Muscle of arm (tissue), 14 donors: ENCODE data around the gene ARGLU1. TPM values are rescaled to one million over a fixed set of nuclear protein-coding genes. Genes with fewer than 3 reads are reported as not detected.
A peak's percentile ranks its signal among the peaks of the same experiment; 100 is the strongest.
"Not testable (repeated sequence)": the region's sequence is repeated elsewhere in the genome, so short reads cannot be mapped to it uniquely, and the experiment has no call there.

Experiments used
- DNase-seq: peaks from one replicate; pipeline ENCODE4 v3.0.0-alpha.2; 2013
- long read RNA-seq, 11 donors: transcript quantifications; one replicate each; lab custom pipeline, GENCODE V29; 2026
- polyA plus RNA-seq, 12 donors: library from polyadenylated mRNA; unstranded; fragments of 120-200 nt; gene quantifications; one replicate each; pipeline ENCODE4 v1.2.1, GENCODE V29; 2013; ENCODE audit not compliant: insufficient read length in 12 of 12

Gene ARGLU1
- polyA plus RNA-seq = 100 to 1,000 TPM in 11 of 12 donors, 10 to 100 TPM in 1; 89.7 to 337 (median 127) TPM
- long read RNA-seq, donor 1, full-length matches to known transcripts = 15 of 750 reads
- long read RNA-seq, donor 1, partial matches to known transcripts = 735 of 750 reads
- long read RNA-seq, donor 1, other reads (novel, unspliced or antisense) = 0 of 750 reads
- long read RNA-seq, donor 2, full-length matches to known transcripts = 32 of 80 reads
- long read RNA-seq, donor 2, partial matches to known transcripts = 48 of 80 reads
- long read RNA-seq, donor 2, other reads (novel, unspliced or antisense) = 0 of 80 reads
- long read RNA-seq, donor 3, full-length matches to known transcripts = 11 of 66 reads
- long read RNA-seq, donor 3, partial matches to known transcripts = 55 of 66 reads
- long read RNA-seq, donor 3, other reads (novel, unspliced or antisense) = 0 of 66 reads
- long read RNA-seq, donor 4, full-length matches to known transcripts = 11 of 45 reads
- long read RNA-seq, donor 4, partial matches to known transcripts = 34 of 45 reads
- long read RNA-seq, donor 4, other reads (novel, unspliced or antisense) = 0 of 45 reads
- long read RNA-seq, donor 5, full-length matches to known transcripts = 48 of 210 reads
- long read RNA-seq, donor 5, partial matches to known transcripts = 162 of 210 reads
- long read RNA-seq, donor 5, other reads (novel, unspliced or antisense) = 0 of 210 reads
- long read RNA-seq, donor 6, full-length matches to known transcripts = 8 of 101 reads
- long read RNA-seq, donor 6, partial matches to known transcripts = 93 of 101 reads
- long read RNA-seq, donor 6, other reads (novel, unspliced or antisense) = 0 of 101 reads
- long read RNA-seq, donor 7, full-length matches to known transcripts = 17 of 121 reads
- long read RNA-seq, donor 7, partial matches to known transcripts = 104 of 121 reads
- long read RNA-seq, donor 7, other reads (novel, unspliced or antisense) = 0 of 121 reads
- long read RNA-seq, donor 8, full-length matches to known transcripts = 53 of 180 reads
- long read RNA-seq, donor 8, partial matches to known transcripts = 127 of 180 reads
- long read RNA-seq, donor 8, other reads (novel, unspliced or antisense) = 0 of 180 reads
- long read RNA-seq, donor 9, full-length matches to known transcripts = 12 of 68 reads
- long read RNA-seq, donor 9, partial matches to known transcripts = 56 of 68 reads
- long read RNA-seq, donor 9, other reads (novel, unspliced or antisense) = 0 of 68 reads
- long read RNA-seq, donor 10, full-length matches to known transcripts = 27 of 151 reads
- long read RNA-seq, donor 10, partial matches to known transcripts = 124 of 151 reads
- long read RNA-seq, donor 10, other reads (novel, unspliced or antisense) = 0 of 151 reads
- long read RNA-seq, donor 11, full-length matches to known transcripts = 28 of 116 reads
- long read RNA-seq, donor 11, partial matches to known transcripts = 88 of 116 reads
- long read RNA-seq, donor 11, other reads (novel, unspliced or antisense) = 0 of 116 reads

- DNase-seq = peak; percentile 97
These were observed at the start of gene ARGLU1 for GRCh38 chr13:106567474-106568298. TSS of gene ARGLU1 (minus strand) at chr13:106568137. CDS start at chr13:106567919, 218 bp downstream.

- no peak for DNase-seq
These were observed 49.6 kb upstream of the ARGLU1 start for GRCh38 chr13:106617561-106617960.

GRCh38 chr13:106616729-106617128, 48.8 kb upstream of the ARGLU1 start:
- no peak for DNase-seq

GRCh38 chr13:106614874-106615273, 46.9 kb upstream of the ARGLU1 start:
- no peak for DNase-seq

GRCh38 chr13:106612688-106613087, 44.8 kb upstream of the ARGLU1 start:
- DNase-seq = no peak

- DNase-seq = no peak
These were observed 42.5 kb upstream of the ARGLU1 start for GRCh38 chr13:106610486-106610885.

GRCh38 chr13:106609116-106609515, 41.2 kb upstream of the ARGLU1 start:
- no peak for DNase-seq

GRCh38 chr13:106603546-106603945, 35.6 kb upstream of the ARGLU1 start:
- no peak for DNase-seq

GRCh38 chr13:106602178-106602577, 34.2 kb upstream of the ARGLU1 start:
- DNase-seq = no peak

- no peak for DNase-seq
These were observed 33.6 kb upstream of the ARGLU1 start for GRCh38 chr13:106601489-106601888.

- DNase-seq = not testable (repeated sequence)
These were observed 32.8 kb upstream of the ARGLU1 start for GRCh38 chr13:106600798-106601135.

GRCh38 chr13:106599875-106600797, 32.2 kb upstream of the ARGLU1 start:
- peak; percentile 81 for DNase-seq

- DNase-seq = no peak
These were observed 29.9 kb upstream of the ARGLU1 start for GRCh38 chr13:106597749-106598395.

GRCh38 chr13:106597186-106597585, 29.2 kb upstream of the ARGLU1 start:
- no peak for DNase-seq

GRCh38 chr13:106596275-106596937, 28.5 kb upstream of the ARGLU1 start:
- DNase-seq = no peak

- DNase-seq = no peak
These were observed 27.7 kb upstream of the ARGLU1 start for GRCh38 chr13:106595625-106596024.

GRCh38 chr13:106594980-106595379, 27.0 kb upstream of the ARGLU1 start:
- DNase-seq = no peak

GRCh38 chr13:106593132-106593531, 25.2 kb upstream of the ARGLU1 start:
- DNase-seq = no peak
